Measurements from ENCODE around the gene EML3.
"Not testable (repeated sequence)": the region's sequence is repeated elsewhere in the genome, so short reads cannot be mapped to it uniquely, and the experiment has no call there.

The EML3 gene

GRCh38 chr11:62645671-62645945, 33.0 kb upstream of the EML3 start:
- Mint-ChIP-seq H3K9me3 (no peaks in the 10 kb centered on the region), H3K4me3 (peak overlapping the region; percentile 86 to 93), H3K27ac (peak overlapping the region; percentile 86 to 96), H3K27me3 (no peaks in the 10 kb centered on the region), H3K4me1 (ENCODE audit: low read depth in 2 of 2) (peaks cover 9 to 15% of the 10 kb centered on the region in 2 donors), H3K36me3 (ENCODE audit: insufficient read depth) (peaks cover 35% of the 10 kb centered on the region)
- DNase-seq: no peak
- ATAC-seq (replicated peaks): no peak

DNA sequence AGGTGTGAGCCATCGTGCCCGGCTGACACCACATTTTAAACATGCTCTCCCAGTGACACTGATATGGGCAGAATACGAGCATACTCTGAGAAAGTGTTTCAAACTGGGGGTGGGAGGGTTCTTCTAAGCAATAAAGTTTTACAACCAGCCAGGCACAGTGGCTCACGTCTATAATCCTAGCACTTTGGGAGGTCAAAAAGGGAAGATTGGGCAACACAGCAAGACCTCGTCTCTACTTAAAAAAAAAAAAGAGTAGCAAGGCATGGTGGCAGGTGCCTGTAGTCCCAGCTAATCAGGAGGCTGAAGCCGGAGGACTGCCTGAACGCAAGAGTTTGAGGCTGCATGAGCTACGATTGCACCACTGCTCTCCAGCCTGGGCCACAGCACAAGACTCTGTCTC, 31.6 kb upstream of the EML3 start:
- Mint-ChIP-seq H3K36me3 (ENCODE audit: insufficient read depth) (peaks cover 43% of the 10 kb centered on the region), H3K9me3 (no peaks in the 10 kb centered on the region), H3K27me3 (no peaks in the 10 kb centered on the region), H3K27ac (peak overlapping the region; percentile 12 to 87), H3K4me3 (peak overlapping the region in 1 of 2 donors; percentile 43), H3K4me1 (ENCODE audit: low read depth in 2 of 2) (peaks cover 16 to 18% of the 10 kb centered on the region in 2 donors)
- ATAC-seq (replicated peaks): no peak
- no peak for DNase-seq

DNA sequence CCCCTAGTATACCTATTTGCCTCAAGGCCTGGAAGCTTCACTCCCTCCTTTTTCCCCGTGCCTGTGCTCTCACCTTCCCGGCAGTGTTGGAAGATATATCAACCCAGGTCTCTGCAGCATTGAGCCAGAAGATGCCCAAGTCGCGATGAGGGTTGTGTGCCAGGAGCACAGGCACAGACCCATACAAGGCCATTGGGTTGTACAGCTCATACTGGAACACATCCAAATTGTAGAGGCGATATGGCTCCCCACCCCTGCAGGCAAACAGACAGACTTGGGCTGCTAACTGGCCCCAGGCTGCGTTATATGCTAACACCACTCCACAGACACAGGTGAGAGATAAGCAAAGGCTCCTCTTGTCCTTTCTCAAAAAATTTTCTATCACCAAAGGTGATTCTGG, 19.9 kb upstream of the EML3 start:
- H3K4me1 Mint-ChIP-seq (ENCODE audit: low read depth in 2 of 2): peaks cover 1 to 12% of the 10 kb centered on the region in 2 donors
- H3K4me3 Mint-ChIP-seq: no peak overlapping the region
- H3K9me3 Mint-ChIP-seq: no peaks in the 10 kb centered on the region
- ATAC-seq (replicated peaks) (no peak), DNase-seq (no peak)
- peak overlapping the region; percentile 50 to 52 for H3K27ac Mint-ChIP-seq
- H3K27me3 Mint-ChIP-seq: no peaks in the 10 kb centered on the region
- peaks cover 92% of the 10 kb centered on the region for H3K36me3 Mint-ChIP-seq (ENCODE audit: insufficient read depth)

DNA sequence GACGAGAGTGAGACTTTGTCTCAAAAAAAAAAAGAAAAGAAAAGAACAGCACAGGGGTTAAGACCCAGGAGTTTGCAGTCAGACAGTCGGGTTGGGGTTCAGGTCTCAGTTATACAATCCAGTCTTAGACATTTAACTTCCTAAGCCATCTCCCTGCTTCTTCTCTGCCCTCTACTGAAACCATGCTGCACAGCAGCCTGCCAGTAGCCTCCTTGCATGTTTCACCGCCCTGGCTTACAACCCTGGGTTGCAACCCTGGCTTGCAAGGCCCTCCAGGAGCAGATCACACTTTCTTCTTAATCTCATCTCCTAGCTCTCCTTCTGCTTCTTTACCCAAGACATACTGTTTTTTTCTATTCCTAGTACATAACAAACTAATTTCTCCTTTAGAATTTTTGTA, 15.1 kb upstream of the EML3 start:
- H3K27me3 Mint-ChIP-seq: no peaks in the 10 kb centered on the region
- H3K9me3 Mint-ChIP-seq: no peaks in the 10 kb centered on the region
- DNase-seq (no peak), ATAC-seq (replicated peaks) (no peak)
- H3K36me3 Mint-ChIP-seq (ENCODE audit: insufficient read depth): peaks cover 59% of the 10 kb centered on the region
- no peaks in the 10 kb centered on the region for H3K4me1 Mint-ChIP-seq (ENCODE audit: low read depth in 2 of 2)
- H3K27ac Mint-ChIP-seq: no peak overlapping the region
- H3K4me3 Mint-ChIP-seq: no peak overlapping the region

GRCh38 chr11:62622476-62623089, 10.0 kb upstream of the EML3 start:
- Mint-ChIP-seq H3K27me3 (no peaks in the 10 kb centered on the region), H3K9me3 (no peaks in the 10 kb centered on the region), H3K4me1 (ENCODE audit: low read depth in 2 of 2) (peaks cover 18 to 20% of the 10 kb centered on the region in 2 donors), H3K4me3 (peak overlapping the region; percentile 80 to 91), H3K36me3 (ENCODE audit: insufficient read depth) (peaks cover 39% of the 10 kb centered on the region), H3K27ac (peak overlapping the region; percentile 92 to 97)
- ATAC-seq (replicated peaks): no peak
- DNase-seq: no peak

DNA sequence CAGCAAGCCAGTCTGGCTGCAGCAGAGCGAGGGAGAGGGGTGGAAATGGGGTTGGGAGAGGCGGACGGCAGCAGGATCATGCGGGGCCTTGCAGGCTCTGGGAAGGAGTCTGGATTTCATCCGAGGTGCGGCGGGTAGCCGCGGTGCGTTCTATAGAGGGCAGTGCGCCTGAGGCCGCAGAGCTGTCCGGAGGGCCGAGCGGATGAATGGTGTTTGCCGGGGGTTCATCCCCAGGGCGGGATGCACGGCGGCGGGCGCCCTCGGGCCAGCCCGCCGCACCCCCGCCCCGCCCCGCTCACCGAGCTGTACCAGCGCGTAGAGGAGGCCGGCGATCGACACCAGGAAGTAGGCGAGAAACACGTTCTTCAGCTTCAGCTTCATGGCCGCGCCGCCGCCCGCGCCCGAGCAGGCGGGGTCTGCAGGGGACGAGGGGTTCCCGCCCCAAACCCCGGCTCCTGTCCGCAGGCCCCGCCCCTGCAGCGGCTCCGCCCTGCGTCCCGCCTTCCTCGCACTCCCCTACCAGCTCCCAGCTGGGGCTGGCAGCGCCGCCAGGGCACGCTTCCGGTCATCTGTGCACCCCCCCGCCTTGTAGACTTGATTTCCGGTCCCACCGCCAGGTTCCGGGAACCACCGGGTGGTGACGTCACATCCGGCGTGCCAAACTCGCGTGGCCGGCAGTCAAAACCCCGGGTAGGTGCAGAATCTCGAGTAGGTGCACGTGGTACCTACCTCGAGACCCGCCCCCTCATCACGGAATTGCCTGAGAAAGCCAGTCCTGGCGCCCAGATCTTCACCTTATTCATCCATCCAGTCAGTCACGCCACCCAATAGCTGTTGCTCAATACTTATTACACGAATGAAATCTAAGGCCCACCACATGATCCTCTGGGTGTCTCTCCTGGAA, 9.2 kb upstream of the EML3 start, which contains the start of gene B3GAT3:
Gene B3GAT3, minus strand, starts transcription at position 420 of the 904 bp plus-strand sequence. Its CDS starts 39 bp downstream, at position 381.
- Mint-ChIP-seq H3K27me3 (no peaks in the 10 kb centered on the region), H3K4me1 (ENCODE audit: low read depth in 2 of 2) (peaks cover 18 to 20% of the 10 kb centered on the region in 2 donors), H3K4me3 (peak within 1 kb of the TSS; percentile 80 to 91), H3K9me3 (no peaks in the 10 kb centered on the region), H3K27ac (peak within 1 kb of the TSS; percentile 92 to 97), H3K36me3 (ENCODE audit: insufficient read depth) (peaks cover 44% of the 10 kb centered on the region)
- ATAC-seq (replicated peaks) (peak; percentile 85), DNase-seq (peak; percentile 95 to 97 (median 96))

GRCh38 chr11:62621027-62621566, 8.5 kb upstream of the EML3 start:
- Mint-ChIP-seq H3K27ac (peak overlapping the region; percentile 92 to 97), H3K27me3 (no peaks in the 10 kb centered on the region), H3K9me3 (no peaks in the 10 kb centered on the region), H3K36me3 (ENCODE audit: insufficient read depth) (peaks cover 45% of the 10 kb centered on the region), H3K4me3 (peak overlapping the region; percentile 80 to 91), H3K4me1 (ENCODE audit: low read depth in 2 of 2) (peaks cover 18 to 20% of the 10 kb centered on the region in 2 donors)
- DNase-seq (no peak), ATAC-seq (replicated peaks) (no peak)

DNA sequence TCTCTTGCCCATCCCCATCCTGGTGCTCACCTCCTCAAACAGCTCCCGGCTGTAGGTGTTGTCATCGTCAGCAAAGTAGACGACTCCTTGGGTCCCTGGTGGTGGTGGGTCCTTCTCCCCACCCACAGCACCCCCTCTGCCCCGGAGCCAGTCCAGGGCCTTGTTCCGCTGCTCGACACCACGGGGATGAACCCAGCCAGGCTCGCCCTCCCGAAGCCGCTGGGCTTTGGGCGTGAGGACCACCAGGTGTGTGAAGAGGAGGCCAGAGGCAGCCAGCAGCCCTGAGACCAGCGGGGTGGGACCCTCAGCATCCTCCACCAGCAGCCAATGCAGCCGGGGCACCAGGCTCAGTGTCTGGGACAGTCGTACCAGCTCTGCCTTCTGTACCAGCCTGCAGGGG, 4.4 kb upstream of the EML3 start:
- H3K9me3 Mint-ChIP-seq; DNase-seq; ATAC-seq (replicated peaks); H3K4me3 Mint-ChIP-seq; H3K27me3 Mint-ChIP-seq: not testable (repeated sequence)
- Mint-ChIP-seq H3K36me3 (ENCODE audit: insufficient read depth) (peaks cover 32% of the 10 kb centered on the region), H3K27ac (peak overlapping the region; percentile 41 to 44), H3K4me1 (ENCODE audit: low read depth in 2 of 2) (peaks cover 23 to 37% of the 10 kb centered on the region in 2 donors)

DNA sequence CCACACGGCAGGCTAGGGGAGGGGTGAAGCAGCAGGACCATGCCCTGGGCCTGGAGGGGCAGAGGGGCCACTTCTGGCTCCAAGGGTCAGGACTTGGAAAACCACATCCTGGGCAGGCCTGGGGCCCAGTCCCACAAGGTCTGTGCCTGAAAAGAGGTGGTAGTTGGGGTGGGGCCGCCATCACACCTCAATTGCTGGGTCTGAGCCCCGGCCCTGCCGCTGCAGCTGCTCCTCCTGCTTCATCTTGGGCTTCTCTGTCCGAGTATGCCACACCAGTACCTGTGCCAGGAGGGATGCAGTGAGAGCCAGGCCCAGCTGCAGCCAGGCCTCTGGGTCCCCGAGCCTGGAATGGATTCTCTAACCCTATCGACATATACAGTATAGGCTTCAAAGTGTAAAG, 2.9 kb upstream of the EML3 start:
- Mint-ChIP-seq H3K9me3 (no peaks in the 10 kb centered on the region), H3K36me3 (ENCODE audit: insufficient read depth) (peaks cover 34% of the 10 kb centered on the region)

DNA sequence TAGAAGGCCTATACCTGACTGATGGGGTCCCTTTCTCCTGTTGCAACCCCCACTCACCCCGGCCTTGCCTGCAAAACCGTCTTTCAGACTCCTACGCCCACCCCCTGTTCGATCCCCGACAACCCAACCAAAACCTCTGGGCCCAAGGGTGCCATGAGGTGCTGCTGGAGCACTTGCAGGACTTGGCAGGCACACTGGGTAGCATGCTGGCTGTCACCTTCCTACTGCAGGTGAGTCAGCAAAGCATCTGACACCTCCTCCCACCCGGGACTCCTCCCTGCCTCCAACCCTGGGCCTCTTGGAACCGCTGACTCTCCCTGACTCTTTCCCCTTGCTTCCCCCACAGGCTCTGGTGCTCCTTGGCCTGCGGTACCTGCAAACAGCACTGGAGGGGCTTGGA, 1.7 kb upstream of the EML3 start:
- peaks cover 27 to 45% of the 10 kb centered on the region in 2 donors for H3K4me1 Mint-ChIP-seq (ENCODE audit: low read depth in 2 of 2)
- H3K36me3 Mint-ChIP-seq (ENCODE audit: insufficient read depth): peaks cover 35% of the 10 kb centered on the region
- H3K9me3 Mint-ChIP-seq: no peaks in the 10 kb centered on the region
- no peaks in the 10 kb centered on the region for H3K27me3 Mint-ChIP-seq
- DNase-seq (no peak), ATAC-seq (replicated peaks) (no peak)
- peak overlapping the region; percentile 79 to 88 for H3K27ac Mint-ChIP-seq
- peak overlapping the region in 1 of 2 donors; percentile 16 for H3K4me3 Mint-ChIP-seq

More for the DNA sequence above, 2.9 kb upstream of the EML3 start:
- no peak overlapping the region for H3K27ac Mint-ChIP-seq
- peaks cover 25 to 40% of the 10 kb centered on the region in 2 donors for H3K4me1 Mint-ChIP-seq (ENCODE audit: low read depth in 2 of 2)
- no peaks in the 10 kb centered on the region for H3K27me3 Mint-ChIP-seq
- no peak for ATAC-seq (replicated peaks)
- DNase-seq: no peak
- H3K4me3 Mint-ChIP-seq: no peak overlapping the region

DNA sequence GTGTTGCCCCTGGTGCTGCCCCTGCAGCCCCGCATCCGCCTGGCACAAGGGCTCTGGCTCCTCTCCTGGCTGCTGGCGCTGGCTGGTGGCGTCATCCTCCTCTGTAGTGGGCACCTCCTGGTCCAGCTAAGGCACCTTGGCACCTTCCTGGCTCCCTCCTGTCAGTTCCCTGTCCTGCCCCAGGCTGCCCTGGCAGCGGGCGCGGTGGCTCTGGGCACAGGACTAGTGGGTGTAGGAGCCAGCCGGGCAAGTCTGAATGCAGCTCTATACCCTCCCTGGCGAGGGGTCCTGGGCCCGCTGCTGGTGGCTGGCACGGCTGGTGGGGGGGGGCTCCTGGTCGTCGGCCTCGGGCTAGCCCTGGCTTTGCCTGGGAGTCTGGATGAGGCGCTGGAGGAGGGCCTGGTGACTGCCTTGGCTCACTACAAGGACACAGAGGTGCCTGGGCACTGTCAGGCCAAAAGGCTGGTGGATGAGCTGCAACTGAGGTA, 760 bp upstream of the EML3 start:
- H3K27me3 Mint-ChIP-seq: no peaks in the 10 kb centered on the region
- peak overlapping the region; percentile 59 for H3K4me3 Mint-ChIP-seq
- peak overlapping the region; percentile 79 to 88 for H3K27ac Mint-ChIP-seq
- H3K4me1 Mint-ChIP-seq (ENCODE audit: low read depth in 2 of 2): peaks cover 32 to 53% of the 10 kb centered on the region in 2 donors
- H3K36me3 Mint-ChIP-seq (ENCODE audit: insufficient read depth): peaks cover 31% of the 10 kb centered on the region
- no peak for DNase-seq
- ATAC-seq (replicated peaks): no peak
- no peaks in the 10 kb centered on the region for H3K9me3 Mint-ChIP-seq

DNA sequence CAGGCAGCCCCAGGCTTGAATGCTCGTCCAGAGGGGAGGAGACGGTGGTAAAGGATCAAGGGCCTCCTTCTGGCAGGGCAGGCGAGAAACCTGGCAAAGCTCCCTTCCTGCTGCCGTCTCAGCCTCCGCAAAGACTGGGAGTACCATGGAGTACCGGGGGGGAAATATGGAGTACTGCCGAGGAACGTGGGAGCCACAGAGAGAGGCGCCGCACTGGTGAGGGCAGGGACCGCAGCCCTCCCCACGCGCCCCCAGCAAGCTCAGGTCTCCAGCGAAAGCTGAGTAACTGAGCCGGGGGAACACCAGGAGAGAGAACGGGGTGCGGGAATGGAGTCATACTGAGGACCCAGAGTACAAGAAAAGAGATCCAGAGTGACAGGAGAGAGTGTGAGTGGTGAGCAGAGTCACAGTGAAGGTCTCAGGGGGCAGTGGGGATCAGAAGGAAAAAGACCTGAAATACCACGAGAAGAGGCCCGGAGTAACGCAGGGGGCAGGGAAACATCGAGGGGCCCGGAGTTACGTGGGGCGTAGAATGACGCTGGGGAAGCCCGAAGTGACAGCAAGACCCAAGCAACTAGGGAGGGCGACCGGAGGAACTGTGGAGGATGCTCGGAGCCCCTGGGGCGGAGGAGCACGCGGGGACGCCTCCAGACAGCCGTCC, 740 bp downstream of the EML3 start:
- Mint-ChIP-seq H3K4me1 (ENCODE audit: low read depth in 2 of 2) (peaks cover 38 to 53% of the 10 kb centered on the region in 2 donors), H3K27ac (peak overlapping the region; percentile 94 to 97), H3K4me3 (peak overlapping the region; percentile 88 to 93), H3K9me3 (no peaks in the 10 kb centered on the region), H3K27me3 (no peaks in the 10 kb centered on the region), H3K36me3 (ENCODE audit: insufficient read depth) (peaks cover 33% of the 10 kb centered on the region)
- DNase-seq (peak in 1 of 3 experiments; percentile 55), ATAC-seq (replicated peaks) (peak; percentile 55)
